ENCODE data around the gene TADA3. TPM values are rescaled to one million over a fixed set of nuclear protein-coding genes. Genes with fewer than 3 reads are reported as not detected.

Gene TADA3
- total RNA-seq, 1 donor from 2014 or later = 54.5 TPM

- H3K9me3 Mint-ChIP-seq (ENCODE audit: unreplicated experiment) = no peaks in the 10 kb centered on the region
- no peaks in the 10 kb centered on the region for H3K27me3 Mint-ChIP-seq (ENCODE audit: low read depth, unreplicated experiment)
- no peak overlapping the region for H2AFZ ChIP-seq (ENCODE audit: low read depth, low read length)
- H3K36me3 ChIP-seq (ENCODE audit: insufficient read depth, low read length) = no peaks in the 10 kb centered on the region
- DNase-seq (ENCODE audit: low read depth) (no peak), FAIRE-seq (no peak)
- TF ChIP-seq EZH2 (IDR thresholded peaks at IDR 0.05; ENCODE audit: insufficient read depth, low read length) = no peak
- TF ChIP-seq, protein P1, sequence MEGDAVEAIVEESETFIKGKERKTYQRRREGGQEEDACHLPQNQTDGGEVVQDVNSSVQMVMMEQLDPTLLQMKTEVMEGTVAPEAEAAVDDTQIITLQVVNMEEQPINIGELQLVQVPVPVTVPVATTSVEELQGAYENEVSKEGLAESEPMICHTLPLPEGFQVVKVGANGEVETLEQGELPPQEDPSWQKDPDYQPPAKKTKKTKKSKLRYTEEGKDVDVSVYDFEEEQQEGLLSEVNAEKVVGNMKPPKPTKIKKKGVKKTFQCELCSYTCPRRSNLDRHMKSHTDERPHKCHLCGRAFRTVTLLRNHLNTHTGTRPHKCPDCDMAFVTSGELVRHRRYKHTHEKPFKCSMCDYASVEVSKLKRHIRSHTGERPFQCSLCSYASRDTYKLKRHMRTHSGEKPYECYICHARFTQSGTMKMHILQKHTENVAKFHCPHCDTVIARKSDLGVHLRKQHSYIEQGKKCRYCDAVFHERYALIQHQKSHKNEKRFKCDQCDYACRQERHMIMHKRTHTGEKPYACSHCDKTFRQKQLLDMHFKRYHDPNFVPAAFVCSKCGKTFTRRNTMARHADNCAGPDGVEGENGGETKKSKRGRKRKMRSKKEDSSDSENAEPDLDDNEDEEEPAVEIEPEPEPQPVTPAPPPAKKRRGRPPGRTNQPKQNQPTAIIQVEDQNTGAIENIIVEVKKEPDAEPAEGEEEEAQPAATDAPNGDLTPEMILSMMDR (IDR thresholded peaks at IDR 0.05; ENCODE audit: insufficient read depth, low read depth, low read length) = no peak
- H3K9ac ChIP-seq (ENCODE audit: low read length) = no peak overlapping the region
- no peaks in the 10 kb centered on the region for H3K9me3 ChIP-seq (ENCODE audit: insufficient read depth, low read depth, low read length)
- no peaks in the 10 kb centered on the region for H3K27me3 ChIP-seq (ENCODE audit: insufficient read depth, low read length)
- no peaks in the 10 kb centered on the region for H4K20me1 ChIP-seq (ENCODE audit: insufficient read depth, low read length)
- peaks cover 2% of the 10 kb centered on the region for H3K4me1 Mint-ChIP-seq (ENCODE audit: low read depth, unreplicated experiment)
- peaks cover 38% of the 10 kb centered on the region for H3K36me3 Mint-ChIP-seq (ENCODE audit: low read depth, unreplicated experiment)
- H3K4me3 ChIP-seq (ENCODE audit: insufficient read depth, low read depth, low read length) = no peak overlapping the region
- no peak overlapping the region for H3K27ac Mint-ChIP-seq (ENCODE audit: unreplicated experiment)
- no peak overlapping the region for H3K4me3 Mint-ChIP-seq (ENCODE audit: unreplicated experiment)
- no peak overlapping the region for H3K27ac ChIP-seq (ENCODE audit: low read depth, low read length)
- H3K4me2 ChIP-seq (ENCODE audit: low read length) = no peak overlapping the region
- no peaks in the 10 kb centered on the region for H3K79me2 ChIP-seq (ENCODE audit: insufficient read depth, low read length)
- no peaks in the 10 kb centered on the region for H3K4me1 ChIP-seq (ENCODE audit: insufficient read depth, low read length)
Measured at GRCh38 chr3:9833078-9833477, 40.8 kb upstream of the TADA3 start.

DNA sequence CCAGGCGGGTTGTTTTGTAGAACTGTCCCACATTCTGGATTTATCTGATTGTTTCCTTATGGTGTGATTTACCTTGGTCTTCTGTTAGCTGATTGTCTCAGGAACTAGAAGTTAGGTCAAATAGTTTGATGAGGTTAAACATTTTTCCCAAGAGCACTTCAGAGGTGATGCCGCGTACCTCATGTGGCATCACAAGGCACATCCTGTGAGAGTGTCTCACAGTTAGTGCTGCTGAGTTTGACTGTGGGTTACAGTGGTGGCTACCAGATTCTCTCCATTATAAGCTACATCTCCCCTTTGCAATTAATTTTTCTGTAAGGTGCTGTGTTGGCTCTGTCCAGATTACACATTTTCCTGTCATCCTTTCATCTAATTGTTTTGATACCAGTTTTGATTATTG is 39.0 kb upstream of the TADA3 start:
- TF ChIP-seq EZH2 (IDR thresholded peaks at IDR 0.05; ENCODE audit: insufficient read depth, low read length) = no peak
- TF ChIP-seq, protein P1 (IDR thresholded peaks at IDR 0.05; ENCODE audit: insufficient read depth, low read depth, low read length) = no peak
- H3K36me3 Mint-ChIP-seq (ENCODE audit: low read depth, unreplicated experiment) = peaks cover 35% of the 10 kb centered on the region
- H3K27ac ChIP-seq (ENCODE audit: low read depth, low read length) = no peak overlapping the region
- no peaks in the 10 kb centered on the region for H3K27me3 Mint-ChIP-seq (ENCODE audit: low read depth, unreplicated experiment)
- H3K9ac ChIP-seq (ENCODE audit: low read length) = no peak overlapping the region
- H3K9me3 Mint-ChIP-seq (ENCODE audit: unreplicated experiment) = no peaks in the 10 kb centered on the region
- H4K20me1 ChIP-seq (ENCODE audit: insufficient read depth, low read length) = no peaks in the 10 kb centered on the region
- no peak for FAIRE-seq
- no peak overlapping the region for H3K27ac Mint-ChIP-seq (ENCODE audit: unreplicated experiment)
- no peak overlapping the region for H3K4me3 Mint-ChIP-seq (ENCODE audit: unreplicated experiment)
- no peaks in the 10 kb centered on the region for H3K79me2 ChIP-seq (ENCODE audit: insufficient read depth, low read length)
- H3K4me3 ChIP-seq (ENCODE audit: insufficient read depth, low read depth, low read length) = no peak overlapping the region
- H3K4me1 ChIP-seq (ENCODE audit: insufficient read depth, low read length) = no peaks in the 10 kb centered on the region
- H3K4me2 ChIP-seq (ENCODE audit: low read length) = no peak overlapping the region
- H3K27me3 ChIP-seq (ENCODE audit: insufficient read depth, low read length) = no peaks in the 10 kb centered on the region
- H3K4me1 Mint-ChIP-seq (ENCODE audit: low read depth, unreplicated experiment) = no peaks in the 10 kb centered on the region
- DNase-seq (ENCODE audit: low read depth) = no peak
- no peaks in the 10 kb centered on the region for H3K36me3 ChIP-seq (ENCODE audit: insufficient read depth, low read length)
- no peaks in the 10 kb centered on the region for H3K9me3 ChIP-seq (ENCODE audit: insufficient read depth, low read depth, low read length)
- H2AFZ ChIP-seq (ENCODE audit: low read depth, low read length) = no peak overlapping the region

DNA sequence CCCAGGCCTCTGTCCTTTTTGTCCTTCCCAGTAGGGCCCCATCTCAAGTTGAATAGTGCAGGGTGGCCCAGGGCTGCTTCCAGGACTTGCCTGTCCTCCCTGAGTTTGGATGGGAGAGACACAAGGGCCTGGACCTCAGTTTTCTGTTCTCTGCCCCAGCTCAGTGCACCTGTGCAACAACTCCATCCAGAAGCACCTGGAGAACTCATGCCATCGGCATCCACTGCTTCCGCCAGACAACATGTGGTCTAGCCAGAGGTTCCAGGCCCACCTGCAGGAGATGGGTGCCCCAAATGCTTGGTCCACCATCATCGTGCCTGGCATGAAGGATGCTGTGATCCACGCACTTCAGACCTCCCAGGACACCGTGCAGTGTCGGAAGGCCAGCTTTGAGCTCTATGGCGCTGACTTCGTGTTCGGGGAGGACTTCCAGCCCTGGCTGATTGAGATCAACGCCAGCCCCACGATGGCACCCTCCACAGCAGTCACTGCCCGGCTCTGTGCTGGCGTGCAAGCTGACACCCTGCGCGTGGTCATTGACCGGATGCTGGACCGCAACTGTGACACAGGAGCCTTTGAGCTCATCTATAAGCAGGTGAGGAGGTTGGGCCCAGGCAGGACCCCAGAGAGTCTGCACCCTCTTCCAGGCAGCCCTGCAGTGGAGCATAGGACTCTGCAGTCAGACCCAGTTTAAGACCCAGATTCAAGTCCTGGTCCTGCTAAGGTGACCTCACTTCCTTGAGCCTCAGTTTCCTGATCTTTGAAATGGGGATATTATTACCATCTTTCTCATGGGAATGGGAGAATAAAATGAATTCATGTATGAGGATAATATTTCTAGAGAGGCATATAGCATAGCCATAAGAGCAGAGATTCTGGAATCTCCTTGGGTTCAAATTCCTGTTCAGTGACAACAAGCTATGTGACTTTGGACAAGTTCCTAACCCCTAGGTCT is 36.8 kb upstream of the TADA3 start:
- no peak overlapping the region for H3K27ac Mint-ChIP-seq (ENCODE audit: unreplicated experiment)

More for the DNA sequence above, 36.8 kb upstream of the TADA3 start:
- H3K79me2 ChIP-seq (ENCODE audit: insufficient read depth, low read length) = no peaks in the 10 kb centered on the region
- Mint-ChIP-seq H3K9me3 (ENCODE audit: unreplicated experiment) (no peaks in the 10 kb centered on the region), H3K4me3 (ENCODE audit: unreplicated experiment) (no peak overlapping the region), H3K36me3 (ENCODE audit: low read depth, unreplicated experiment) (peaks cover 23% of the 10 kb centered on the region), H3K27me3 (ENCODE audit: low read depth, unreplicated experiment) (no peaks in the 10 kb centered on the region), H3K4me1 (ENCODE audit: low read depth, unreplicated experiment) (no peaks in the 10 kb centered on the region)
- H3K4me1 ChIP-seq (ENCODE audit: insufficient read depth, low read length) = no peaks in the 10 kb centered on the region
- H2AFZ ChIP-seq (ENCODE audit: low read depth, low read length) = no peak overlapping the region
- DNase-seq (ENCODE audit: low read depth) (no peak), FAIRE-seq (no peak)
- no peaks in the 10 kb centered on the region for H4K20me1 ChIP-seq (ENCODE audit: insufficient read depth, low read length)
- H3K36me3 ChIP-seq (ENCODE audit: insufficient read depth, low read length) = no peaks in the 10 kb centered on the region
- H3K9ac ChIP-seq (ENCODE audit: low read length) = no peak overlapping the region
- H3K27ac ChIP-seq (ENCODE audit: low read depth, low read length) = no peak overlapping the region
- no peaks in the 10 kb centered on the region for H3K27me3 ChIP-seq (ENCODE audit: insufficient read depth, low read length)
- no peaks in the 10 kb centered on the region for H3K9me3 ChIP-seq (ENCODE audit: insufficient read depth, low read depth, low read length)
- H3K4me3 ChIP-seq (ENCODE audit: insufficient read depth, low read depth, low read length) = no peak overlapping the region
- no peak overlapping the region for H3K4me2 ChIP-seq (ENCODE audit: low read length)
- TF ChIP-seq, protein P1 (IDR thresholded peaks at IDR 0.05; ENCODE audit: insufficient read depth, low read depth, low read length) = no peak
- TF ChIP-seq EZH2 (IDR thresholded peaks at IDR 0.05; ENCODE audit: insufficient read depth, low read length) = no peak
